Dermis blood vessel endothelial cell (primary cell): ENCODE measurements around the gene EYS. TPM values are rescaled to one million over a fixed set of nuclear protein-coding genes. Genes with fewer than 3 reads are reported as not detected.

ENCODE experiments used
- DNase-seq: peaks from one replicate; pipeline ENCODE4 v3.0.0; 2010
- total RNA-seq: library from RNA; depleted of rRNA; stranded (reverse); fragments of >200 nt; gene quantifications from 2 replicates; pipeline ENCODE4 v1.2.3, GENCODE V29; 2014

Gene EYS
- total RNA-seq, 1 donor from 2014 or later, result not detected

DNA sequence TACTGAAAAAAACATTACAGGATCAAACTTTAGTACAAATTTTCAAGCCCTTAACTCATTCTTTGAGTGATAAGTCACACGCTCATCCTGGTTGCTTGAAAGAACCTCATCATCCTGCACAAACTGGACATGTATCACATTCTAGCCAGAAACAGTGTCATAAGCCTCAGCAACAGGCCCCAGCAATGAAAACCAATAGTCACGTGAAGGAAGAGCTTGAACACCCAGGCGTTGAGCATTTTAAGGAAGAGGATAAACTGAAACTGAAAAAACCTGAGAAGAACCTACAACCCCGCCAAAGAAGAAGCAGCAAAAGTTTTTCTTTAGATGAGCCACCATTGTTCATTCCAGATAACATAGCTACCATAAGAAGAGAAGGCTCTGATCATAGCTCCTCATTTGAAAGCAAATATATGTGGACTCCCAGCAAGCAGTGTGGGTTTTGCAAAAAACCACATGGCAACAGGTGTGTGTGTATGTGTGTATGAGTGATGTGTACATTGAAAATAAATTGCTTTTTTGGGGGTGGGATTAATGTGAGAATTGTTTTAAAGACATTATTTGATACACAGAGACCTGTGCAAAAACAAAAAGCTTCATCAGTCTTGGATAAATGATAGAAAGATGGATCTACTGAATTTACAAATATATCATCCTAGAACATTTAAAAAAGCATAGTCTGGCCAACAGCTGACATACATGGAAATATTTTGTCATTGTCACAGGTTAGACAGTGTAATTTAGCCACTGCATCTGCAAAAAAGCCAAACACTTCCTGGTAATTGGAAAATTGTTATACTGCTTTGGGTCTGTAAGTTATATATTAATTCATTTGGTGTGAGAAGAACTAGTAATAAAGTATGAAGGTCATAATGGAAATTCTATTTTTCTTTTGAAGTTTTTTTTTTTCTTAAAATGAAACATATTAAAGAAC, 2021.3 kb downstream of the EYS start:
- no peak for DNase-seq

- DNase-seq, result no peak
Observed at GRCh38 chr6:63683071-63683603, 2023.9 kb downstream of the EYS start.

- DNase-seq, result no peak
Observed at GRCh38 chr6:63677282-63677681, 2029.7 kb downstream of the EYS start.

- DNase-seq, result peak; percentile 7
Observed at GRCh38 chr6:63676412-63677114, 2030.5 kb downstream of the EYS start.

DNA sequence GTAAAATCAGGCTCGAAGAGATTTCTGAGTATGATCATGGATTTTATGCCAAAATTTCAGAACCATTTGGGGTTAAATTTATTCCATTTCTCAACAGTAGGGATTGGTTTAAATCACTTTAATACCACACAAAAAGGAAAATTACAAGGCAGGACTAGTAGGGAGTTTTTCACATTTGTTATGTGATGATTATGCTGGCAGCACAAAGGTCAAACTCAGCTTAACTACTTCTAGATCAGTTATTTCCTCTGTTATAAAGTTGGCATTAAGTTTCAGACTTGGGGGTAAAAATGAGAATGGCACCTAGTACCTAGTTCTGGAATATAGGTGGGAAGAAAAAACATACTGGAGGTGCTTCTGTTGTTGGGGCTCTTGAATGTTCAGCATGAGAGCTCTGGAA, 2031.9 kb downstream of the EYS start:
- DNase-seq, result no peak

- peak; percentile 12 for DNase-seq
Observed at GRCh38 chr6:63674635-63675034, 2032.4 kb downstream of the EYS start.

- DNase-seq, result no peak
Observed at GRCh38 chr6:63673692-63674091, 2033.3 kb downstream of the EYS start.

GRCh38 chr6:63672582-63673129, 2034.4 kb downstream of the EYS start:
- no peak for DNase-seq

GRCh38 chr6:63671098-63671754, 2035.8 kb downstream of the EYS start:
- DNase-seq, result no peak
